Upper lobe of left lung (tissue), 6 donors: ENCODE results near the gene PPP2R2B. TPM values are rescaled to one million over a fixed set of nuclear protein-coding genes. Genes with fewer than 3 reads are reported as not detected.

ENCODE experiments used
- ATAC-seq, 2 donors: fragments of 200-7000 bp; cut with Tn5 transposase; one replicate each; pipeline ENCODE4 v1.9.1; 2022; ENCODE audit warnings: mild to moderate bottlenecking in 2 of 2, moderate library complexity in 2 of 2; ENCODE audit not compliant: low FRiP score in 2 of 2
- DNase-seq, 2 donors: peaks; one replicate each; pipeline ENCODE4 v3.0.0-alpha.2; 2019 to 2020
- H3K27ac ChIP-seq, 4 donors: fragments of 200-600 bp; sonication (generic); one replicate each; pipeline ENCODE4 v1.5.1; 2016 to 2019
- H3K27me3 ChIP-seq, 4 donors: fragments of 200-600 bp; sonication (generic); one replicate each; pipeline ENCODE4 v1.5.1; 2017 to 2019
- H3K36me3 ChIP-seq, 4 donors: fragments of 200-600 bp; sonication (generic); one replicate each; pipeline ENCODE4 v1.5.1; 2016 to 2019
- H3K4me1 ChIP-seq, 4 donors: fragments of 200-600 bp; sonication (generic); one replicate each; pipeline ENCODE4 v1.5.1; 2018 to 2019
- H3K4me3 ChIP-seq, 4 donors: fragments of 200-600 bp; sonication (generic); one replicate each; pipeline ENCODE4 v1.5.1; 2017 to 2019; ENCODE audit warnings: mild to moderate bottlenecking in 2 of 4, moderate library complexity in 1 of 4
- H3K9me3 ChIP-seq, 4 donors: fragments of 200-600 bp; sonication (generic); one replicate each; pipeline ENCODE4 v1.5.1; 2018 to 2019
- EP300 ChIP-seq, 4 donors: sonication (generic); formaldehyde crosslinking; IDR thresholded peaks; one replicate each; pipeline ENCODE4 v1.5.1; 2017; ENCODE audit warnings: antibody characterized with exemption in 4 of 4, control low read depth in 2 of 4
- POLR2A ChIP-seq, 4 donors: fragments of 450-650 bp; IDR thresholded peaks; one replicate each; pipeline ENCODE4 v1.5.1; 2016 to 2017; ENCODE audit warnings: antibody characterized with exemption in 4 of 4, mild to moderate bottlenecking in 2 of 4
- POLR2AphosphoS5 ChIP-seq, 2 donors: sonication (generic); formaldehyde crosslinking; IDR thresholded peaks; one replicate each; pipeline ENCODE4 v1.5.1; 2017; ENCODE audit warnings: antibody characterized with exemption in 2 of 2
- WGBS, 2 donors: methylation state at CpG; one replicate each; pipeline ENCODE4 v1.1.5; 2017 to 2018; 5-methylcytosine and 5-hydroxymethylcytosine counted together
- total RNA-seq, 6 donors: library from RNA; depleted of rRNA in 4 of 6; stranded (reverse); fragments of >200 nt in 4 of 6; gene quantifications; one replicate each; pipeline versions ENCODE4 v1.1.0 to v1.2.1, GENCODE V29; 2016 to 2021
- TF ChIP-seq, protein P1 (sequence below), 6 experiments: fragments of 450-650 bp in 4 of 6; fragments of 200-600 bp in 2 of 6; sonication (generic) in 2 of 6; IDR thresholded peaks; one replicate each; pipeline ENCODE4 v1.5.1; 2016 to 2019; ENCODE audit warnings: antibody characterized with exemption in 6 of 6
- donor health status: DM: no; HTN: no; CAD: no; lungs with moderate emphysema.
- donor health status: DM: no; HTN: yes; CAD: no; lungs with severe emphysema.

PPP2R2B gene
- total RNA-seq, 6 donors from 2014 or later = 0.49 to 7.4 (median 1.3) TPM

DNA sequence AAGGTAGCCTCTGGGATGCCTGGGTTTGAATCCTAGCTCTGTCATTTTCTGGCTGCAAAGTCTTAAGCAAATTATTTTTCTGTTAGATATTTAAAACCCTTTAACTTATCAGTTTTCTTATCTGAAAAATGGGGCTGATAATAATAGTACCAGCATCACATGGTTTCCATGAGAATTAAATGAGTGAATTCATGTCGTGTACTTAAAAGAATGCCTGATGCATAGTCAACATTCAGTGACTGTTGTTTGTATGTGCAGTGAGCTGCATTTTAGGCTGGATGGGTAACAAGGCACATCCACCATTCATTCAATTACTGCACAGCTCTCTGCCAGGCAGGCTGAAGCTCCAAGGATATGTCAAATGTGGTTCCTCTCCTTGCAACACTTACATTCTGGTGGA is 122.0 kb downstream of the PPP2R2B start:
- 67 to 73% methylated on average over 1 of the region's 1 CpG for WGBS, 2 donors
- Histone ChIP-seq H3K4me3 (no peak overlapping the region), H3K4me1 (no peaks in the 10 kb centered on the region), H3K27me3 (no peaks in the 10 kb centered on the region), H3K27ac (no peak overlapping the region), H3K9me3 (no peaks in the 10 kb centered on the region), H3K36me3 (no peaks in the 10 kb centered on the region)
- TF ChIP-seq, protein P1, sequence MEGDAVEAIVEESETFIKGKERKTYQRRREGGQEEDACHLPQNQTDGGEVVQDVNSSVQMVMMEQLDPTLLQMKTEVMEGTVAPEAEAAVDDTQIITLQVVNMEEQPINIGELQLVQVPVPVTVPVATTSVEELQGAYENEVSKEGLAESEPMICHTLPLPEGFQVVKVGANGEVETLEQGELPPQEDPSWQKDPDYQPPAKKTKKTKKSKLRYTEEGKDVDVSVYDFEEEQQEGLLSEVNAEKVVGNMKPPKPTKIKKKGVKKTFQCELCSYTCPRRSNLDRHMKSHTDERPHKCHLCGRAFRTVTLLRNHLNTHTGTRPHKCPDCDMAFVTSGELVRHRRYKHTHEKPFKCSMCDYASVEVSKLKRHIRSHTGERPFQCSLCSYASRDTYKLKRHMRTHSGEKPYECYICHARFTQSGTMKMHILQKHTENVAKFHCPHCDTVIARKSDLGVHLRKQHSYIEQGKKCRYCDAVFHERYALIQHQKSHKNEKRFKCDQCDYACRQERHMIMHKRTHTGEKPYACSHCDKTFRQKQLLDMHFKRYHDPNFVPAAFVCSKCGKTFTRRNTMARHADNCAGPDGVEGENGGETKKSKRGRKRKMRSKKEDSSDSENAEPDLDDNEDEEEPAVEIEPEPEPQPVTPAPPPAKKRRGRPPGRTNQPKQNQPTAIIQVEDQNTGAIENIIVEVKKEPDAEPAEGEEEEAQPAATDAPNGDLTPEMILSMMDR (IDR thresholded peaks at IDR 0.05) = no peak
- TF ChIP-seq EP300 (IDR thresholded peaks at IDR 0.05) (no peak), POLR2AphosphoS5 (IDR thresholded peaks at IDR 0.05) (no peak), POLR2A (IDR thresholded peaks at IDR 0.05) (no peak)
- DNase-seq = no peak
- ATAC-seq = no peak

DNA sequence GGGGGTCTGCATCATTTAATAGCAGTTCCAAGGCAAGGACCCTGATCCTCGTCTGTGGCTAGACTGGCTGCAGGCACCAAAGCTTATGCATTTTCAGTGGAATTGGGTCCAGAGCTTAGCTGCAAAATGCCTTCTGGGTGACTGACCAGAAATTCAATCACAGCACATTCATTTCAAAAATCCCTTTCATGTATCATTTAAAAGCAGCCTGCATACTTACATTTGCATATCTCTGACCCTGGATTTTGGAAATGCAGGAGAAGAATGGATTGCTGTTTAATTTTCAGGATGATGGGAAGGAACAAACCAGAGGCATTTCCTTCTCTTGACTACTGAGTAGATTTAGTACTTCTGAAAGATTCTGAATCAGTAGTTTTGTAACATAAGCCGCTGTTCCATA is 122.8 kb downstream of the PPP2R2B start:
- no peak for TF ChIP-seq POLR2A (IDR thresholded peaks at IDR 0.05)
- no peak for TF ChIP-seq POLR2AphosphoS5 (IDR thresholded peaks at IDR 0.05)
- TF ChIP-seq EP300 (IDR thresholded peaks at IDR 0.05) = no peak
- TF ChIP-seq, protein P1 (IDR thresholded peaks at IDR 0.05) = no peak

DNA sequence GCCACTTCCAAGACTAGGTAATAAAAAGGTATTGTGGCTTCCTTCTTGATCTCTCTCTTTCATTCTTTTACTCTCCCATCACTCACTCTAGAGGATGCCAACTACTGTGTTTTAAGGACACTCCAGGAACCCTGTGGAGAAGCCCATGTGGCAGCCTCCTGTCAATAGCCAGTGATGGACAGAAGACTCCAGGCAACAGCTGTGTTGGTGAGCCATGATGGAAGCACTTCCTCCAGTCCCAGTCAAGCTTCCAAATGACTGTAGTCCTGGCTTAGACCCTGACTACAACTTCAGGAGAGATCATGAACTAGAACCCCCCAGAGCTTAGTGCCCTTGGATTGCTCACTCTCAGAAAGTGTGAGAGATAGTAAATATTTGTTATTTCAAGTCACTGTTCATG is 123.9 kb downstream of the PPP2R2B start:
- Histone ChIP-seq H3K4me3 (no peak overlapping the region), H3K4me1 (no peaks in the 10 kb centered on the region), H3K27ac (no peak overlapping the region), H3K27me3 (no peaks in the 10 kb centered on the region), H3K9me3 (no peaks in the 10 kb centered on the region), H3K36me3 (no peaks in the 10 kb centered on the region)
- no peak for DNase-seq
- no peak for ATAC-seq
- TF ChIP-seq EP300 (IDR thresholded peaks at IDR 0.05) = no peak
- TF ChIP-seq, protein P1 (IDR thresholded peaks at IDR 0.05) = no peak
- TF ChIP-seq POLR2AphosphoS5 (IDR thresholded peaks at IDR 0.05) = no peak
- no peak for TF ChIP-seq POLR2A (IDR thresholded peaks at IDR 0.05)

More for the DNA sequence above, 122.8 kb downstream of the PPP2R2B start:
- no peak for DNase-seq
- no peaks in the 10 kb centered on the region for H3K36me3 ChIP-seq
- no peak for ATAC-seq
- H3K4me1 ChIP-seq = no peaks in the 10 kb centered on the region
- no peaks in the 10 kb centered on the region for H3K9me3 ChIP-seq
- H3K27ac ChIP-seq = no peak overlapping the region
- WGBS, 2 donors = 63 to 70% methylated on average over 2 of the region's 2 CpGs
- no peaks in the 10 kb centered on the region for H3K27me3 ChIP-seq
- no peak overlapping the region for H3K4me3 ChIP-seq

DNA sequence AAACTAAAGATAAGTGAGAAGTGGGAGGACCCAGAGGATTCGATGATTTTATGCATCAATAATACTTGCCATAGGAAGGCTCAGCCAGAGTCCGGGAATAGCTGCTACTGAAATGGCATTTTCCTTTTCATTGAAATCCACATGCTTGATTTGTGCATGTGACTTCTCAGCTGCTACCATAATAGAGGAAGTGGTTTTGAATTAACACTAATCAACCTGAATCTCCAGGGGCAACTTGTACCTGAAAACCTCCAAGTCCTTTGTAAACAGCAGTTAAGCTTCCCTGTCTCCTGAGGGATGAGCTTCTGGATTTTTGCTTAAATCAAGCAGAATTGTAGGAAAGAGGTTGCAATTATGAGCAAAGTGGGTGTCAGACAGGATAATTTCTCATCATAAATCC is 124.9 kb downstream of the PPP2R2B start:
- Histone ChIP-seq H3K27me3 (no peaks in the 10 kb centered on the region), H3K9me3 (no peaks in the 10 kb centered on the region), H3K36me3 (no peaks in the 10 kb centered on the region), H3K4me3 (no peak overlapping the region), H3K27ac (no peak overlapping the region), H3K4me1 (no peaks in the 10 kb centered on the region)
- DNase-seq (no peak), ATAC-seq (no peak)
- TF ChIP-seq EP300 (IDR thresholded peaks at IDR 0.05) (no peak), POLR2A (IDR thresholded peaks at IDR 0.05) (no peak), POLR2AphosphoS5 (IDR thresholded peaks at IDR 0.05) (no peak)
- TF ChIP-seq, protein P1 (IDR thresholded peaks at IDR 0.05) = no peak
- WGBS, 2 donors = 42 to 54% methylated on average over 2 of the region's 2 CpGs

DNA sequence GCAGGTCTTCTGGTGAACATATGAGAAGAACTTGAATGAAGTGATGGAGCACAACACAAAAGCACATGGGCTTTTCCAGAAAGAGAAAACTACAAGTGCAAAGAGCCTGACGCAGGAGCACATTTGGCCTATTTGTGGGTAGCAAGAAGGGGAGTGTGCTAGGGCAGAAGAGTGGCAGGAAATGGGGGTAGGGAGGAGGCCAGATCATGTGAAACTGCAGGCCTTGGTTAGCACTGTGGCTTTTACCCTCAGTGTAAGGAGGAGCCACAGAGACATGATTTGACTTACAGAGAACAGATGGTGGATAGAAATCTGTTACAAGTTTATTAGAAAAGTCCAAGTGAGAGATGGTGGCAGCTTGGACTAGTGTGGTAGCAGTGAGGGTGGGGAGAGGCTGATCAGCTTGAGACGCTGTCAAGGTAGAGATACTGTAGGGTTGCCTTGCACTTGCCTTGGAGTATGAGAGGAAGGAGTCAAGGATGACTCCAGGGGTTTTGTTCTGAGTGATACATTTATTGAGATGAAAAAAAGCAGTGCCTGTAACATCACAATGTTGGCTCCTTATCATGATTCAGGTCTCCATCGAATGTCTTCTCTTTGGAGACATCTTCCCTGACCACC is 126.7 kb downstream of the PPP2R2B start:
- Histone ChIP-seq H3K9me3 (no peaks in the 10 kb centered on the region), H3K27ac (no peak overlapping the region), H3K4me1 (no peaks in the 10 kb centered on the region), H3K36me3 (no peaks in the 10 kb centered on the region), H3K27me3 (no peaks in the 10 kb centered on the region), H3K4me3 (no peak overlapping the region)
- ATAC-seq (no peak), DNase-seq (peak in 1 of 2 donors; percentile 27)
- 57 to 68% methylated on average over 3 of the region's 3 CpGs for WGBS, 2 donors
- TF ChIP-seq EP300 (IDR thresholded peaks at IDR 0.05) (no peak), POLR2AphosphoS5 (IDR thresholded peaks at IDR 0.05) (no peak), POLR2A (IDR thresholded peaks at IDR 0.05) (no peak)
- TF ChIP-seq, protein P1 (IDR thresholded peaks at IDR 0.05) = no peak
